GM12878 (cell line): Measurements from ENCODE around the gene PAK5. TPM values are rescaled to one million over a fixed set of nuclear protein-coding genes. Genes with fewer than 3 reads are reported as not detected.

Experiments
- ATAC-seq: fragments of 200-7000 bp; cut with Tn5 transposase; 3 replicates; pipeline ENCODE4 v1.9.1; 2020; ENCODE audit warnings: mild to moderate bottlenecking, moderate library complexity
- BruUV-seq: library from RNA; stranded (reverse); fragments of 400-500 nt; replicated peaks from 2 replicates; lab custom pipeline; 2021; lab: Mats Ljungman, UMichigan
- CTCF ChIA-PET: fragments of 300-600 bp; sonication (Branson Sonifier 250); formaldehyde crosslinking; extraction: SDS; loops from one replicate; lab custom pipeline; 2021; ENCODE audit warnings: inconsistent platforms; lab: Yijun Ruan, JAX
- POLR2A ChIA-PET: fragments of 350-600 bp; formaldehyde crosslinking; extraction: SDS; loops from one replicate; lab custom pipeline; 2021; ENCODE audit warnings: inconsistent platforms; lab: Charles Lee
- RAD21 ChIA-PET: fragments of 300-600 bp; sonication (Branson Sonifier 250); formaldehyde crosslinking; loops from one replicate; lab custom pipeline; 2023; ENCODE audit warnings: antibody characterized with exemption; ENCODE audit not compliant: unreplicated experiment; lab: Charles Lee
- SMC1A ChIA-PET: fragments of 300-600 bp; sonication (Branson Sonifier 250); formaldehyde crosslinking; loops from one replicate; lab custom pipeline; 2023; ENCODE audit not compliant: unreplicated experiment, uncharacterized antibody; lab: Charles Lee
- DNase-seq: peaks from one replicate; pipeline ENCODE4 v3.0.0-alpha.2; 2011; ENCODE audit warnings: low read depth, low spot score
- FAIRE-seq: peaks from 3 replicates; lab custom pipeline; 2011; peaks lifted over from hg19 to GRCh38; lab: Jason Lieb, UNC
- H2AFZ ChIP-seq: 2 replicates; pipeline ENCODE4 v1.6.0; 2011; ENCODE audit warnings: low read depth, low read length, control low read depth; ENCODE audit not compliant: control insufficient read depth
- H3K27ac ChIP-seq: 2 replicates; pipeline ENCODE4 v1.5.1; 2011; ENCODE audit warnings: control low read depth; ENCODE audit not compliant: control insufficient read depth, insufficient read depth
- H3K27me3 ChIP-seq, 2 experiments: replicated peaks in 1 of 2; 2 replicates each; pipeline versions ENCODE4 v1.6.0 to v1.6.1; 2011; ENCODE audit warnings: low read length in 1 of 2; ENCODE audit not compliant: control insufficient read depth in 2 of 2, insufficient read depth in 2 of 2
- H3K36me3 ChIP-seq, 2 experiments: 2 replicates each; pipeline ENCODE4 v1.5.1; 2011; ENCODE audit warnings: low read length in 1 of 2; ENCODE audit not compliant: control insufficient read depth in 2 of 2, insufficient read depth in 2 of 2
- H3K4me1 ChIP-seq: 2 replicates; pipeline ENCODE4 v1.6.1; 2011; ENCODE audit warnings: mild to moderate bottlenecking, low read length, moderate library complexity, mixed read lengths; ENCODE audit not compliant: control insufficient read depth, insufficient read depth
- H3K4me2 ChIP-seq: 2 replicates; pipeline ENCODE4 v1.6.0; 2011; ENCODE audit warnings: control low read depth; ENCODE audit not compliant: control insufficient read depth, insufficient read depth
- H3K4me3 ChIP-seq: fragments of 200-600 bp; sonication (generic); 2 replicates; pipeline ENCODE4 v1.5.1; 2016
- H3K79me2 ChIP-seq: 2 replicates; pipeline ENCODE4 v1.6.0; 2011; ENCODE audit warnings: low read length; ENCODE audit not compliant: control insufficient read depth, insufficient read depth
- H3K9ac ChIP-seq: 2 replicates; pipeline ENCODE4 v1.8.0; 2011; ENCODE audit warnings: low read length, control low read depth, mixed read lengths; ENCODE audit not compliant: control insufficient read depth, insufficient read depth
- H3K9me3 ChIP-seq: replicated peaks from 3 replicates; pipeline ENCODE4 v1.5.1; 2011; ENCODE audit warnings: mild to moderate bottlenecking, low read length; ENCODE audit not compliant: control insufficient read depth, insufficient read depth
- H4K20me1 ChIP-seq: 2 replicates; pipeline ENCODE4 v1.6.0; 2011; ENCODE audit not compliant: control insufficient read depth, insufficient read depth
- ASH2L ChIP-seq: fragments of 300-600, 200-600 bp; sonication (generic); IDR thresholded peaks from 2 replicates; pipeline ENCODE4 v1.6.1; 2017; ENCODE audit warnings: low read depth, mild to moderate bottlenecking, borderline replicate concordance
- BHLHE40 ChIP-seq, 2 experiments: fragments of 450-650 bp in 1 of 2; IDR thresholded peaks; 2 replicates each; pipeline ENCODE4 v1.6.1; 2011 to 2017; ENCODE audit warnings: low read depth in 2 of 2, borderline replicate concordance in 1 of 2, improper control_type of control experiment in 1 of 2, low read length in 1 of 2, mild to moderate bottlenecking in 1 of 2
- BMI1 ChIP-seq: fragments of 450-650 bp; IDR thresholded peaks from 2 replicates; pipeline ENCODE4 v1.6.1; 2016; ENCODE audit warnings: mild to moderate bottlenecking, moderate library complexity, borderline replicate concordance
- EGR1 ChIP-seq, 2 experiments: IDR thresholded peaks; 1 replicate in 1 of 2; 2 replicates in 1 of 2; pipeline ENCODE4 v1.6.1; 2011 to 2012; ENCODE audit warnings: low read depth in 2 of 2, low read length in 2 of 2, borderline replicate concordance in 1 of 2, mild to moderate bottlenecking in 1 of 2, moderate library complexity in 1 of 2
- ETV6 ChIP-seq, 2 experiments: fragments of 450-650 bp in 1 of 2; IDR thresholded peaks in 1 of 2; conservative IDR thresholded peaks in 1 of 2; 2 replicates each; pipeline ENCODE4 v1.6.1; 2014; ENCODE audit warnings: antibody characterized with exemption in 1 of 2, borderline replicate concordance in 1 of 2, low read depth in 1 of 2, mild to moderate bottlenecking in 1 of 2, moderate library complexity in 1 of 2
- IKZF2 ChIP-seq, 2 experiments: fragments of 450-650 bp; IDR thresholded peaks; 2 replicates each; pipeline ENCODE4 v1.6.1; 2017; ENCODE audit warnings: mild to moderate bottlenecking in 2 of 2, moderate library complexity in 2 of 2
- IRF5 ChIP-seq: fragments of 450-650 bp; IDR thresholded peaks from 2 replicates; pipeline ENCODE4 v1.6.1; 2017; ENCODE audit warnings: borderline replicate concordance
- NFYA ChIP-seq: IDR thresholded peaks from 2 replicates; pipeline ENCODE4 v1.6.1; 2011; ENCODE audit warnings: low read depth, mild to moderate bottlenecking, low read length, improper control_type of control experiment, borderline replicate concordance
- POLR2A ChIP-seq: IDR thresholded peaks from 2 replicates; pipeline ENCODE4 v1.6.1; 2011; ENCODE audit warnings: low read depth, mild to moderate bottlenecking, low read length
- RBBP5 ChIP-seq: fragments of 200-600 bp; sonication (generic); conservative IDR thresholded peaks from 2 replicates; pipeline ENCODE4 v1.6.1; 2016
- REST ChIP-seq: IDR thresholded peaks from 2 replicates; pipeline ENCODE4 v1.6.1; 2012; ENCODE audit warnings: mild to moderate bottlenecking, low read depth, low read length
- WRNIP1 ChIP-seq: IDR thresholded peaks from 2 replicates; pipeline ENCODE4 v1.6.1; 2011; ENCODE audit warnings: low read depth, low read length, improper control_type of control experiment, borderline replicate concordance
- ZBTB40 ChIP-seq: fragments of 450-650 bp; IDR thresholded peaks from 2 replicates; pipeline ENCODE4 v1.6.1; 2016; ENCODE audit warnings: mild to moderate bottlenecking, moderate library complexity, borderline replicate concordance
- ZNF622 ChIP-seq: fragments of 450-650 bp; IDR thresholded peaks from 2 replicates; pipeline ENCODE4 v1.6.1; 2017; ENCODE audit warnings: mild to moderate bottlenecking, inconsistent platforms
- WGBS: methylation state at CpG from one replicate; pipeline ENCODE4 v1.1.6; 2016; ENCODE audit warnings: low lambda C conversion rate; ENCODE audit not compliant: insufficient replicate concordance, insufficient coverage; ENCODE audit errors: missing lambda C conversion rate; 5-methylcytosine and 5-hydroxymethylcytosine counted together
- in situ Hi-C: fragments of 300-500 bp; cut with MboI; formaldehyde crosslinking; loops from 9 replicates; pipeline ENCODE4 v1.14.3; 2018; ENCODE audit warnings: mixed read lengths
- intact Hi-C: fragments of 100-400 bp; cut with micrococcal nuclease; formaldehyde crosslinking; loops from one replicate; pipeline ENCODE4 v1.14.2; 2022; ENCODE audit not compliant: unreplicated experiment
- polyA plus RNA-seq, 11 experiments: library from polyadenylated mRNA; depleted of rRNA in 4 of 11; unstranded in 6 of 11; stranded (reverse) in 5 of 11; fragments of >200 nt; fragmentation: Nextera tagmentation in 4 of 11; fragmentation: Illumina TruSeq in 1 of 11; extraction: Ambion mirVana in 4 of 11; extraction: Trizol in 1 of 11; gene quantifications; 1 replicate in 1 of 11; 2 replicates in 10 of 11; pipeline versions ENCODE4 v1.2.1 to v1.2.3, GENCODE V29; 2011 to 2016; ENCODE audit warnings: inconsistent platforms in 2 of 11, missing spikeins in 2 of 11, low read depth in 1 of 11
- total RNA-seq, 4 experiments: library from RNA; depleted of rRNA in 3 of 4; stranded (reverse); fragments of >200 nt in 3 of 4; fragmentation: Illumina TruSeq in 1 of 4; extraction: Trizol in 1 of 4; gene quantifications; 2 replicates each; pipeline versions ENCODE4 v1.2.1 to v1.2.3, GENCODE V29; 2013 to 2021

Gene PAK5
- total and polyA plus RNA-seq, 10 of the 15 experiments (the other 5 are each of a cell fraction or from before 2014, with no cell fraction given): not detected

GRCh38 chr20:9689041-9689440 is 149.8 kb downstream of the PAK5 start:
- SMC1A ChIA-PET: no interaction called here
- in situ Hi-C loops: no loop called here
- no peaks in the 10 kb centered on the region for H3K79me2 ChIP-seq
- POLR2A ChIA-PET: no interaction called here
- CTCF ChIA-PET: no interaction called here
- 7% methylated on average over 5 of the region's 5 CpGs for WGBS
- TF ChIP-seq IKZF2 (IDR thresholded peaks at IDR 0.05) (no peak), BMI1 (no peak), POLR2A (no peak), IRF5 (no peak), ETV6 (conservative IDR thresholded peaks at IDR 0.05 in 1 of 2, IDR thresholded peaks at IDR 0.05 in 1 of 2; ENCODE audit: borderline replicate concordance in 1 of 2, low read depth in 1 of 2) (no peak), ASH2L (no peak), BHLHE40 (IDR thresholded peaks at IDR 0.05; ENCODE audit: borderline replicate concordance in 1 of 2, low read depth in 2 of 2, low read length in 1 of 2) (no peak), EGR1 (IDR thresholded peaks at IDR 0.05; ENCODE audit: borderline replicate concordance in 1 of 2, low read depth in 2 of 2, low read length in 2 of 2) (no peak), REST (no peak), NFYA (no peak), RBBP5 (no peak), WRNIP1 (no peak), ZNF622 (no peak), ZBTB40 (no peak)
- TF ChIP-seq, all 136 proteins: peak for 0
- Histone ChIP-seq H3K27ac (no peak overlapping the region), H3K4me2 (no peak overlapping the region), H3K27me3 (no peaks in the 10 kb centered on the region), H3K9me3 (no peaks in the 10 kb centered on the region), H2AFZ (no peak overlapping the region), H3K4me3 (no peak overlapping the region), H3K4me1 (no peaks in the 10 kb centered on the region), H3K36me3 (no peaks in the 10 kb centered on the region), H3K9ac (no peak overlapping the region), H4K20me1 (no peaks in the 10 kb centered on the region)
- DNase-seq (no peak), ATAC-seq (no peak), FAIRE-seq (no peak)
- BruUV-seq: no TSS peak
- intact Hi-C loops: no loop called here
- RAD21 ChIA-PET: no interaction called here
